ENCODE data around the gene UGT1A5. TPM values are rescaled to one million over a fixed set of nuclear protein-coding genes. Genes with fewer than 3 reads are reported as not detected.

Gene UGT1A5
- polyA plus RNA-seq, 1 donor from 2014 or later, result not detected

DNA sequence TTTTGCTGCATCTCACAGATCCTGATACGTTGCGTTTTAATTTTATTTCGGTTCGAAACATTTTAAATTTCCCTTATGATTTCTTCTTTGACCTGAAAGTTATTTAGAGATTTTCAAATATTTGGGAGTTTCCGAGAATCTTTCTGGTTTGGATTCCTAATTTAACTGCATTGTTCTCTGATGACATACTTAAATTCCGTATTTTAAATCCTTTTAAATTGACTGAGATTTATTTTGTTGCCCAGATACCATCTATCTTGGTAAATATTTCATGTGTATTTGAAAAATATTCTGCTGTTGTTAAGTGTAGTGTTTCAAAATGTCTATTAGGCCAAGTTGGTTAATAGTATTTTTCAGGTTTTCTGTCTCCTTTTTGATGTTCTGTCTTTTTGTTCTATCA, 103.2 kb downstream of the UGT1A5 start:
- Histone ChIP-seq H3K36me3 (ENCODE audit: insufficient read depth, low read length) (no peaks in the 10 kb centered on the region), H3K4me3 (ENCODE audit: low read length) (no peak overlapping the region), H3K4me2 (ENCODE audit: low read length) (no peak overlapping the region), H3K27me3 (ENCODE audit: insufficient read depth, low read depth, low read length) (no peaks in the 10 kb centered on the region), H4K20me1 (ENCODE audit: insufficient read depth) (no peaks in the 10 kb centered on the region), H3K9me3 (ENCODE audit: low read length) (no peaks in the 10 kb centered on the region), H3K9ac (ENCODE audit: low read length) (no peak overlapping the region), H3K27ac (ENCODE audit: low read length) (no peak overlapping the region), H3F3A (ENCODE audit: insufficient read depth, low read length, poor library complexity, severe bottlenecking) (no peaks in the 10 kb centered on the region), H3K79me2 (replicated peaks; ENCODE audit: insufficient read depth, low read length) (no peaks in the 10 kb centered on the region), H2AFZ (ENCODE audit: low read depth, low read length) (no peak overlapping the region), H3K9me2 (ENCODE audit: insufficient read depth, low read length) (no peaks in the 10 kb centered on the region)
- TF ChIP-seq POLR2AphosphoS5 (IDR thresholded peaks at IDR 0.05) (no peak), TAF1 (IDR thresholded peaks at IDR 0.05; ENCODE audit: low read depth) (no peak), RAD21 (conservative IDR thresholded peaks at IDR 0.05) (no peak), EZH2 (IDR thresholded peaks at IDR 0.05; ENCODE audit: borderline replicate concordance, insufficient read depth, low read length, poor library complexity, severe bottlenecking) (no peak), SMC3 (conservative IDR thresholded peaks at IDR 0.05; ENCODE audit: poor library complexity) (no peak), EP300 (conservative IDR thresholded peaks at IDR 0.05; ENCODE audit: poor library complexity, severe bottlenecking) (no peak)
- TF ChIP-seq, protein P1, sequence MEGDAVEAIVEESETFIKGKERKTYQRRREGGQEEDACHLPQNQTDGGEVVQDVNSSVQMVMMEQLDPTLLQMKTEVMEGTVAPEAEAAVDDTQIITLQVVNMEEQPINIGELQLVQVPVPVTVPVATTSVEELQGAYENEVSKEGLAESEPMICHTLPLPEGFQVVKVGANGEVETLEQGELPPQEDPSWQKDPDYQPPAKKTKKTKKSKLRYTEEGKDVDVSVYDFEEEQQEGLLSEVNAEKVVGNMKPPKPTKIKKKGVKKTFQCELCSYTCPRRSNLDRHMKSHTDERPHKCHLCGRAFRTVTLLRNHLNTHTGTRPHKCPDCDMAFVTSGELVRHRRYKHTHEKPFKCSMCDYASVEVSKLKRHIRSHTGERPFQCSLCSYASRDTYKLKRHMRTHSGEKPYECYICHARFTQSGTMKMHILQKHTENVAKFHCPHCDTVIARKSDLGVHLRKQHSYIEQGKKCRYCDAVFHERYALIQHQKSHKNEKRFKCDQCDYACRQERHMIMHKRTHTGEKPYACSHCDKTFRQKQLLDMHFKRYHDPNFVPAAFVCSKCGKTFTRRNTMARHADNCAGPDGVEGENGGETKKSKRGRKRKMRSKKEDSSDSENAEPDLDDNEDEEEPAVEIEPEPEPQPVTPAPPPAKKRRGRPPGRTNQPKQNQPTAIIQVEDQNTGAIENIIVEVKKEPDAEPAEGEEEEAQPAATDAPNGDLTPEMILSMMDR (IDR thresholded peaks at IDR 0.05; ENCODE audit: poor library complexity, severe bottlenecking), result no peak
- TF ChIP-seq, protein P2, sequence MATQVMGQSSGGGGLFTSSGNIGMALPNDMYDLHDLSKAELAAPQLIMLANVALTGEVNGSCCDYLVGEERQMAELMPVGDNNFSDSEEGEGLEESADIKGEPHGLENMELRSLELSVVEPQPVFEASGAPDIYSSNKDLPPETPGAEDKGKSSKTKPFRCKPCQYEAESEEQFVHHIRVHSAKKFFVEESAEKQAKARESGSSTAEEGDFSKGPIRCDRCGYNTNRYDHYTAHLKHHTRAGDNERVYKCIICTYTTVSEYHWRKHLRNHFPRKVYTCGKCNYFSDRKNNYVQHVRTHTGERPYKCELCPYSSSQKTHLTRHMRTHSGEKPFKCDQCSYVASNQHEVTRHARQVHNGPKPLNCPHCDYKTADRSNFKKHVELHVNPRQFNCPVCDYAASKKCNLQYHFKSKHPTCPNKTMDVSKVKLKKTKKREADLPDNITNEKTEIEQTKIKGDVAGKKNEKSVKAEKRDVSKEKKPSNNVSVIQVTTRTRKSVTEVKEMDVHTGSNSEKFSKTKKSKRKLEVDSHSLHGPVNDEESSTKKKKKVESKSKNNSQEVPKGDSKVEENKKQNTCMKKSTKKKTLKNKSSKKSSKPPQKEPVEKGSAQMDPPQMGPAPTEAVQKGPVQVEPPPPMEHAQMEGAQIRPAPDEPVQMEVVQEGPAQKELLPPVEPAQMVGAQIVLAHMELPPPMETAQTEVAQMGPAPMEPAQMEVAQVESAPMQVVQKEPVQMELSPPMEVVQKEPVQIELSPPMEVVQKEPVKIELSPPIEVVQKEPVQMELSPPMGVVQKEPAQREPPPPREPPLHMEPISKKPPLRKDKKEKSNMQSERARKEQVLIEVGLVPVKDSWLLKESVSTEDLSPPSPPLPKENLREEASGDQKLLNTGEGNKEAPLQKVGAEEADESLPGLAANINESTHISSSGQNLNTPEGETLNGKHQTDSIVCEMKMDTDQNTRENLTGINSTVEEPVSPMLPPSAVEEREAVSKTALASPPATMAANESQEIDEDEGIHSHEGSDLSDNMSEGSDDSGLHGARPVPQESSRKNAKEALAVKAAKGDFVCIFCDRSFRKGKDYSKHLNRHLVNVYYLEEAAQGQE (IDR thresholded peaks at IDR 0.05; ENCODE audit: borderline replicate concordance), result no peak

DNA sequence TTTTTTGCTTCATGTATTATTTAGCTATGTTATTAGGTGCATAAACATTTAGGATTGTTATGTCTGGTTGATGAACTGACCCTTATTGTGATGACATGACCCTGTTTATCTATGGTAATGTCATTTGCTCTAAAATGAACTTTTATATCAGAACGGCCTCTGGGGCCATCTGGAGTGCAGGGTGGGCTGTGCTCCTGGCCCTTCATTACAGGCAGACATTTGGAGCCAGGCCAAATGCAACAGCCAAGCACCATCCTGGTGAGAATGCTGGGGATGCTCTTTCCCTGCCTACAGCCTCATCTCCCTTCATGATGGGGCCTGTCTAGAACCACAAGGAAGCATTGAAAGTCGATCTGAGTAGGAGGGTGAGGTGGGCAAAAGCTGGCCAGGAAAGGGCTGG, 103.6 kb downstream of the UGT1A5 start:
- Histone ChIP-seq H3K9me3 (ENCODE audit: low read length) (no peaks in the 10 kb centered on the region), H3K9ac (ENCODE audit: low read length) (no peak overlapping the region), H3K4me3 (ENCODE audit: low read length) (no peak overlapping the region), H3F3A (ENCODE audit: insufficient read depth, low read length, poor library complexity, severe bottlenecking) (no peaks in the 10 kb centered on the region), H3K9me2 (ENCODE audit: insufficient read depth, low read length) (no peaks in the 10 kb centered on the region), H2AFZ (ENCODE audit: low read depth, low read length) (no peak overlapping the region), H3K27ac (ENCODE audit: low read length) (no peak overlapping the region), H3K4me2 (ENCODE audit: low read length) (no peak overlapping the region), H3K27me3 (ENCODE audit: insufficient read depth, low read depth, low read length) (no peaks in the 10 kb centered on the region), H3K36me3 (ENCODE audit: insufficient read depth, low read length) (no peaks in the 10 kb centered on the region), H4K20me1 (ENCODE audit: insufficient read depth) (no peaks in the 10 kb centered on the region), H3K79me2 (replicated peaks; ENCODE audit: insufficient read depth, low read length) (no peaks in the 10 kb centered on the region)
- TF ChIP-seq, protein P2 (IDR thresholded peaks at IDR 0.05; ENCODE audit: borderline replicate concordance), result no peak
- TF ChIP-seq MXI1 (conservative IDR thresholded peaks at IDR 0.05; ENCODE audit: poor library complexity, severe bottlenecking), result no peak
- TF ChIP-seq, protein P1 (IDR thresholded peaks at IDR 0.05; ENCODE audit: poor library complexity, severe bottlenecking), result no peak
- TF ChIP-seq EP300 (conservative IDR thresholded peaks at IDR 0.05; ENCODE audit: poor library complexity, severe bottlenecking), result no peak
- no peak for TF ChIP-seq TAF1 (IDR thresholded peaks at IDR 0.05; ENCODE audit: low read depth)
- TF ChIP-seq EZH2 (IDR thresholded peaks at IDR 0.05; ENCODE audit: borderline replicate concordance, insufficient read depth, low read length, poor library complexity, severe bottlenecking), result no peak
- no peak for TF ChIP-seq RAD21 (conservative IDR thresholded peaks at IDR 0.05)
- no peak for TF ChIP-seq POLR2AphosphoS5 (IDR thresholded peaks at IDR 0.05)
- TF ChIP-seq SMC3 (conservative IDR thresholded peaks at IDR 0.05; ENCODE audit: poor library complexity), result no peak

All from neural cell (in vitro differentiated cells).